HG03280 (cell line): ENCODE measurements around the gene NR1D1.

Experiments
- ATAC-seq: cut with Tn5 transposase; IDR thresholded peaks from one replicate; pipeline ENCODE4 v1.9.1; 2021; ENCODE audit warnings: mild to moderate bottlenecking, moderate library complexity; ENCODE audit not compliant: unreplicated experiment

The NR1D1 gene

DNA sequence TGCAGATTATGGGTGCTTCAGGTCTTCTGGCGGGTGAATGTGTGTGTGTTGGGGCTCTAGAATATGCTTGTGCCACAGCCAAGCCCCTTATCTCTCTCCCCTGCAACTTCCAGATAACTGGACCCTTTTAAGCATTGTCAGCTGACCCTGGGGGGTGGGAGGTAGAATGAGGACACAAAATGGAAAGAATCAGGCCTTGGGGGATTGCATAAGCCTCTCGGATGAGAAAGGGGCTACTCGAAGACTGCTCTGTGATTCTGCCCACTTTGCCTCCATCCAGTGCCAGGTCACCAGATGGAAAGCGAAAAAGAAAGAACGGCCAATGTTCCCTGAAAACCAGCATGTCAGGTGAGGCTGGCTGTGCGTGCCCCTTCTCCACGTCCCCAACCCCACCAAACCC is 23.8 kb downstream of the NR1D1 start:
- no peak for ATAC-seq

DNA sequence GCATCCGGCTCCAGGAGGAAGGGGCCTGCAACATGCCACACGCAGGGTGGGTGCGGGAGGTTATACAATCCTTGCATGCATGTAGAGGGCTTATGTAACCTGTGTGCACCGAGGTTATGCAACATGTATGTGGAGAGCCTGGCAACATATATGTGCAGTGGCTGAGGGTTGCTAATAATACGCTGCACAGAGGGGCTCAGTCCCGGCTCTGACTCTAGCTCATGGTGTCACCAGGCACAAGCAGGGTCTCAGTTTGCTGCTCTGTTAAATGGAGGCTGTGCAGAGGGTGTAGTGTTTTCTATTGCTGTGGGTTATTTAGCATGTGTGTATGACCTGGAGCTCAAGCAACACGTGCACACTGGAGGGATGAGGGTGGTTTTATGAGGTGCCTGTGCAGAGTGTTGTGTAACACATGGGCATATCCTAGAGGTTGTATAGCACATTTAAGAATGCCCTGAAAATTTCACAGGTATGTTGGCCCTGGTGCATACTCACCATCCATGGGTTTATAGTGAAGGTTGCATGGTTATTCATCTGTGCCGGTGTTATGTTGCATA is 24.4 kb downstream of the NR1D1 start:
- ATAC-seq, result no peak

DNA sequence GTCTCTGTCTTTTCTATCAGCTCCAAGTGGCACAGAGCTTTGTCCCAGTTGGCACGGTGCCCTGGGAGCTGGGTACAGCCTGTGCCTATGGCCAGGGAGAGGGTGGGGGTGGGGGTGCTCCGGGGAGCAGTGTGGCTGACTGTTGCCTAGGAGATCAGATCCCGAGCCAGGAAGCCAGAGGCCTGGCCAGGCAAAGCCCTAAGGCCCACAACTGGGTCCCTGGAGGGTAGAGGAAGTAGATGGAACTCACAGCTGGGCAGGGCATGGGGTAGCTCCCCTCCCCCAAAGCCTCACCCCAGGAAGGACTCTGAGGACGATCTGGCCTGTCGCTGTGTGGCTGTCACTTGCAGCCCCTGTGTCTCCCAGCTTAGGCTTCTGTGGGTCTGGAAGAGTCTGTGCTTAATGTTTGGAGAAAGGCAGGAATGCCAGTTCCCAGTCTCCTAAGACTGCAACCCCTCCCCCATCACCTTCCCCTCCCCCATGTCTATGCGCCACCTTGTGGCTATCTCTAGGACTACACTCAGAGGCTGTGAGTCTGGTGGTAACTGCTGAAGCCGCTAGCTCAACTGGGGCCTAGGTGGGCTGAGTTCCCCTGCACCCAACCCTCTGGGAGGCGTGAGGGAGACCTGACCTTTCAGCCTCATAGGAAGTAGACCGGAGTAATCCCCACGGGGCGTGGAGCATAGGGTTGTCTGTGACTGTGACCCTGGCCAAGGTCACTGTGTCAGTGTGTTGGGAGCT is 25.0 kb downstream of the NR1D1 start:
- ATAC-seq, result peak; percentile 63

DNA sequence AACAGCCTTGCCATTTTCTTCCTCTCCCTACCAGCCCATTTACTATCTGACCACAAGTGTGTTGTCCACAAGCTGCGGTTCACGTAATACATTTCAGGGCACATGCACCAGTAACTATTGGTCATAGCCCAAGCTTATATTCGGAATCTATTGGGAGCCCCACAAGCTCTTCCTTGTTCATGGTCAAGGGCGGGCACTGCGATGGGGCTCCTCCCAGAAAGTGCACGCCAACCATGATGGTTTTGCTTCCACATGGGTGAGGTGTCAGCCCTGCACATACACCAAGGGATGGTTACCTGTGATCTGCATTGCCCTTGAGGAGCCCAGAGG is 25.6 kb downstream of the NR1D1 start:
- ATAC-seq, result no peak

DNA sequence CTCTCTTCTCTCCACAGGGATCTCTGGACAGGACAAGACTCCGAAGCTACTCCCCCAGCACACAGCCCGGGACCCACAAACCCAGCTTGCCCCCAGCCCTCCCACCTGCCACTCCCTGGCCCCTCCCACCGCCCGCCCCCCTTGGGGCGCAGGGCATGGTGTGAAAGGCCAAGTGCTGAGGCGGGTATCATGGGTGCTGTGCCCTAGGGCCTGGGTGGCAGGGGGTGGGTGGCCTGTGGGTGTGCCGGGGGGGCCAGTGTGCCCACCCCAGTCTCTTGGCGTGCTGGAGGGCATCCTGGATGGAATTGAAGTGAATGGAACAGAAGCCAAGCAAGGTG is 26.2 kb downstream of the NR1D1 start:
- ATAC-seq, result no peak

DNA sequence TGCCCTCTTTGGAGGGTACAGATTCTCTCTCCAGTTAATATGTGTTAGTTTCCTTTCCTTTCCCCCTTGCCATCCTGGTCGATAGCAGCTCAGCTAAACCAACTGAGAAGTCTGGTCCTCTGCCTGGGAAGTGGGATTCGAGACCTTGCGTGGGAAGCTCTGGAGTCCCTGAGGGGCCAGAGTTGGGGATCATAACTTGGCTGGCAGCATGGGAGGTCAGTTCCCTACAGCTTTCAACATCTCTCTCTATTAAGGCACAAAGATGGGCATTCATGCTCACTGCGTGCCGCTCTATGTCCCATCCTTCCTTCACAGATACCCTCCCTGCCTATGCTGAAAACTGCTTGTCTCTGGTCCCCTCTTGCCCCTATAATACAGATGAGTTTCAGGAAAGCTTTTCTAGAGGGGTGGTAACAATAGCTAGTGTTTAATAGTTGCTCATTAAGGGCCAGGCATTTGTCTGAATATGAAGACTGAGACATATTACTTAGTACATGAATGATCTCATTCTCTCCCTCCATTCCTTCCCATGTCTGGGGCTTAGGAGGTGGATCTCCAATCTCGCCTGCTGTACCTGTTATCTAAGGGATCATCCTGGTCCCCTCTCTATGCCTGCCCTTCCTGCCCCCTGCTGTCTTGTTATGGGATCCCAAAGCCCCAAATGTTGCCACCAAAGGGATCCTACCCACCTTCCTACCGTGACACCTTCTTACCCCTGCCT is 26.8 kb downstream of the NR1D1 start:
- ATAC-seq, result no peak

DNA sequence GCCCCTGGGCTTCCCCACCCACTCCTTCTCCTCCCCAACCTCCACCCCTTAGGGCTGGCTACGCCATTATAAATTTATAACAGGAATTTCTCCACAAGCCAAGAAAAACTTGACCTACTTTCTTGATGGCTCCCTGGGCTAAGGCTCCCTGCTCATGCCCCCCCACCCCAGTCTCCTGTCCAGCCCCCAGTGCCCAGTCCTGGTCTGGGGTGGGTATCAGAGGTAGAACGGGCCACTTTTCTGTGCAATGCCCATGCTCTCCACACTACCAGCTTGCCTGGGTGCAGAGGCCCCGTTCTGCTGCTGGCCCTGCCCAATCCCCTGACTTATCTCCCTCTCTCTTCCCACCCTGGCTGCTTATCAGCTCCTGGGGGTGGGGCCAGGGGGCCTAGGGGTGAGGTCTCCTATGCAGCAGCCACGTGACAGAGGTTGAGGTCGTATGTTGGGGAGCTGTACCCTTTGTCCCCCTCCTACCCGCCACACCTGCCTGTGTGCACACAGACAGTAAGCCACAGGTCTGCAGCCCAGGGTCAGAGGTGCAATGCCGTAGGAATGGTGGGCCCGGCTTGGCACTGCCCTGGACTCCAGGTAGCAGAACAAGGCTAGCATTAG is 27.5 kb downstream of the NR1D1 start:
- ATAC-seq, result no peak

DNA sequence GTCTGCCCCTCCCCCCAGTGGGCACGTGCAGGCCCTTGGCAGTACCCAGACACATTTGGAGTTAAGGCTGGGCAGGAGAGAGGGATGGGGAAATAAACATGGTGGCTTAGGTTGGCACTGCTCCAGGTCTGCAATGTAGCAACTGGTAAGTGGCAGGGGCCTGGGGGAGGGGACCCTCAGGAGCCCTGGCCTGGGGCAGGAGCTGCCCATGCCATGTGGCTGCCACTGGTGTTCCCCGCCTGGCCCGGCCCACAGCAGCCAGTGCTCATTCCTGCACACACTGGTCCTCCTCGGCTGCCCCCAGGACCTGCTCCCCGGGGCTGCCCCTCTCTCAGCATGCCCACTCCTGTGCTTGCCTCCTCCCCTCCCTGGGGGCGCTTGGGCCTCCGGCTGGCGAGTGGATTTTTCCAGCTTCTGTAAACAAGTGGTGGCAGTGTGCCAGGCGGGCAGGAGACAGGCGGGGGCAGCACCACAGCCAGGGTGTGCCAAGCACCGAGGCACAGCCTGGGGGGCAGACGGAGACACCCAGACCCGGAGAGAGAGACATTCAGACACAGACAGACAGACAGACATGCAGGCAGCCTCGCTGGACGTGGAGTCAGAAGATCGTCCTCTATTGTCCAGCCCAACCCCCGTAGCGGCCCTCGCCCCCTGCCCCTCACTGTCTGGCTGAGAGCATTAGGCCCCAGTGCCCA is 28.2 kb downstream of the NR1D1 start:
- ATAC-seq, result no peak

DNA sequence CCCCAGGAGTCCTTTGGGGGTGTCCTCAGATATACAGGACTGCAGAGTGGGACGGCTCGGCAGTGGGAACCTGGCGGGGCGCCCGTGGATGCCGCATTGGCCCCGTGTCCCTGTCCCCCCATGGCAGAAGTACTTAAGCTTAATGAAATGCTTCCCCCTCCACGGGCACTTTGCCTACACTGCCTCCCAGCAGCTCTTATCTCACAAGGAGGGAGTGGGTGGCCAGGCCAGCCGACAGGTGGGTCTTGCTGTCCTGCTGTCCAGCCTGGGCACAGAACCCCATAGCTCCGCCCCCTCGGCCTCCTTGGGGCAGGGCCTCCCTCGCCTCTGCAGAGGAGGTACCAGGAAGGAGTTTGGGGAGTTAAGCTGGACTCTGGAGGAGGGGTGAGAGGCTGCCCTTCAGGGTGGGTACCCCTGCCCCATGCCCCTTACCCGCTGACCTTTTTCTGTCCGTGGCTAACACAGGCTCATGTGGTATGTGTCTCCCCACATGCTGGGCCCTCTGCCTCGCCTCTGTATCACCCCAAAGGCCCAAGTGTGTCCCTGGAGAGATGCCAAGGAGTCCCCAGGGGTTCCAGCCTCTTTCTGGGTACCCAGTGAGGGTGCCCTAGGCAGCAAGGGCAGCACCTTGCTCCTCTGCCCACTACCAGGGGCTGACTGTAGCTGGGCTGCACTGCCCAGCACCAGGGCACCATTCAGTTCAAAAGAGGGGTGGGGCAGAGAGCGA is 28.9 kb downstream of the NR1D1 start:
- no peak for ATAC-seq

DNA sequence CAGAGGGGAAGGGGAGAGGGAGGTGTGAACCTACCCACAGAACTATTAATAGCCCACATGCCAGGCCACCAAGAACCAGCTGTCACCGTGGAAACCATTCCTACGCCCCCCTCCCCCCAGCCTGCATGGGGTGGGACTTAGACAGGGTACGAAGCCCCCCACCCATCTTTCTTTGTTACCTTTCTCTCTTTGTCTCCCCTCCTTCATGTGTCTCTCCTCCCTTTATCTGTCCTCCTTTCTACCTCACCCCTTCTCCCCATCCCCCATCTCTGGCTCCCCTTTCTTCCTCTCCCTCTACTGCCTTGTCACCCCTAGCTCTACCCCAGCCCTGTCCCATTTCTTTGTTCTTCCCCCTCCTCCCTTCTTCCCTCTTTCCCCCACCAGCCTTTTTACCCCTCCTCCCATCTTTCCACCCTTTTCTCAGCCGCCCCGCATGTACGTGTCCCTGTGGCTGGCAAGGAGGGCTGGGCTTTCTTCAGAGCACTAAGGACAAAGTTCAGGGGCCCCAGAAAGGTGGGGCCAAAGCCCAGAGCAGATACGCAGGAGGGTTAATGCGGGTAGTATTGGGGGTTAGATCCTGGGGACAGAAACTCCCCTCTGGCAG is 29.6 kb downstream of the NR1D1 start:
- ATAC-seq, result no peak

DNA sequence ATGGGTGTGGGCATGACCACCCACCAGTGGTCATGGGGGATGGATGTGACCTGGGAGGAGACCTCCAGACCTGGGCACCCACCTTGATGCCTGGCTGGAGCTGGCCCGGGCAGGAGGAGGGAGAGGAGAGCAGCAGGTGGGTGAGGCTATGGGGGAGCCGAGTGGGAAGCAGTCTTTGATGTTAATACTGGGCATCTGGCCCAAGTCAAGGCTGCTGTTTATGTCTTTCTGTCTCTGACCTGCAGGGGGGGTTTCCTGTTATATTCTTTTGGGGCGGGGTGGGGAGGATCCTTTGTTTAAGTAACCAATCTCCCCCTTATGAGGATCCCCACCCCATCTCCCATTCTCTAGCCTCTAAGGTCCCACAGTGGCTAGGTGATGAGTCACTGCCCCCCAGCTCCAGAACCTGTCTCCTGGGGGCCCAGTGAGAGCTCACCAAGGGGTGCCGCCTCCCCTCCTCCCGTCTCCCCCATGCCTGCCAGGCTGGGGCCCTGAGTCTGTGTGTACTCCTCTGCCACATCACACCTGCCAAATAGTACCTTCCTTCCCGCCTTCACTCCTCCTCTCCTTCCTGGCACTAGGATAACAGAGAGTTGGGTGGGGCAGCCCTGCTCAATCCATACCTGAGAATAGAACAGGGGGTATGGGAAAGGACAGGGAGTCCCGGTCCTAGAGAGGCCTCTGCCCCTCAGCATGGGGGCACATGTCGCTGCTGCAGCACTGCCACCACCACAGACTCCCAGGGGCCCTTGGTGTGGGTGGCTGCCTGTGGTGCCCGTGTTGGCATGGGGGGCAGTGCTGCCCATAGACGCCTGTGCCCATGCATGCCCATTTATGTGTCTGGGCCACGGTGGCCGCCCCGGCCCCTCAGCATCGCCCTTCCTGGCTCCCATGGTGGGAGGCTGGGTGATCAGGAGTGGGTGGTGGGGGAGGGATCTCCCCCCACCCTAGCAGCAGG is 30.4 kb downstream of the NR1D1 start:
- no peak for ATAC-seq

DNA sequence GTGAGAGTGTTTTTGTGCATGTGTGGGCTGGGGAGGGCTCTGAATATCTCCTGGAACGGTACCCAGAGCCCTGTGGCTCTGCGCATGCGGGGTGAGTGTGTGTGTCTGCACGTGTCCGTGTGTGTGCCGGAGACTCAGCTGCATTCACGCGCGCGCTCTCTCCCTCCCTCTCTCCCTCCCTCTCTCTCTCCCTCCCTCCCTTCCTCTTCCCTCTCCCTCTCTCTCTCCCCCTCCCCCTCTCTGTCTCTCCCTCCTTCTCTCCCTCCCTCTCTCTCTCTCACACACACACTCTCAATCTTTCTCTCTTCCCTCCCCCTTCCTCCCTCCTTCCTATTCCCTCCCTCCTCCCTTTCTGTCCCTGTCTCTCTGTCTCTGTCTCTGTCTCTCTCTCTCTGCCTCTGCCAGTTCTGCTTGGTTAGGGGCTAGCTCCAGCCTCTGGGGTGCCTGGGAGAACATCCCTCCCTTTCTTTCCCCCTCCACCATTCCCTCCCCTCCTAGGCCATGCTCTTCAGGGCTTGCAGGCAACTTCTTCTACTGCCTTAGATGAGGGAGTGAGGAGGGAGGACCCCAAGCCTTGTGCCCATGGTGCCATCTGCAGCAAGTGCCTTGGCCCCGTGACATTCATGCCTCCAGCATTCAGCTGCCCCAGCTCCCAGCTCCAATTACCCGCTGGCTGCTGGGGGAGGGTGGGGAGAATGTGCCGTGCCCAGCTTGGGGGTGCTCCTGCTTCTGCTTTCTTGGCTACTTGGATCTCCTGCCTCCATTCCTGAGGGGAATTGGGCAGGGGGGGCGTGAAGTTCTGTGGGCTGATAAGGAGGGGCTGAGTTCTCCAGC is 31.3 kb downstream of the NR1D1 start:
- peak; percentile 48 for ATAC-seq

DNA sequence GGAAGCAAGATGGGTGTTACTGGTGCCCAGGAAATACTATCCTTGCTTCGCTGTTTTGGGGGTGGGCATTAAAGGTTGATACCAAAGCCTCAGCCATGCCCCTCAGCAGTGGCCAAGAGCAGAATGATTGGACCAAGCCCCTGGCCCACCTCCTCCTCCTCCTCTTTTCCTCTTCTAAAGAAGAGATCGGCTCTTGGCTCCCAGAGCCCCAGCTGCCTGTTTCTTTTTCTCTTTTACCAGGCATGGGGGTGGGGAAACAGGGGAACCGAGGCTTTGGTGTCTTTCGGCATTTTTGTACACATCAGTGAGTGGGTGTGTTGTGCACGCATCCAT is 31.8 kb downstream of the NR1D1 start:
- ATAC-seq, result no peak

DNA sequence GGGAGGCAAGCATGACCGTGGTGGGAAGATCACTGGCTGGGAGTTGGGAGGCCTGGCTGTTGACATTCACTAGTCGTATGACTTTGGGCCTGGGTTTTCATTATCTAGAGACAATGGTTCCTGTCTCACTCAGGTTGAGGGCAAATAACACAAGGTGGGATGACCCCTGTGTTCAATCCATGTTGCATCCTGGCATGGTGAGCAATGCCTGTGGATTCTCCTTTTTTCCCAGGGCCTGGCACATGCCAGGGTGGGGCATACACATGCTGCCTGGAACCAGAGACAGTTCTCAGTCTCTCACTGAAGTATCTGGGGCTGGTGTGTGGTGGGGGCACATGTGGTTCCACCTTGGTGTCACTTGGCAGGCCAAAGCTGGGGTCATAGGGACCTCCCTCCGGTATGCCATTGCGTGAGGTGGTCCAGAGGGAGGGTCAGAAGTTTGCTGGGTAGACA is 32.2 kb downstream of the NR1D1 start:
- ATAC-seq, result no peak

DNA sequence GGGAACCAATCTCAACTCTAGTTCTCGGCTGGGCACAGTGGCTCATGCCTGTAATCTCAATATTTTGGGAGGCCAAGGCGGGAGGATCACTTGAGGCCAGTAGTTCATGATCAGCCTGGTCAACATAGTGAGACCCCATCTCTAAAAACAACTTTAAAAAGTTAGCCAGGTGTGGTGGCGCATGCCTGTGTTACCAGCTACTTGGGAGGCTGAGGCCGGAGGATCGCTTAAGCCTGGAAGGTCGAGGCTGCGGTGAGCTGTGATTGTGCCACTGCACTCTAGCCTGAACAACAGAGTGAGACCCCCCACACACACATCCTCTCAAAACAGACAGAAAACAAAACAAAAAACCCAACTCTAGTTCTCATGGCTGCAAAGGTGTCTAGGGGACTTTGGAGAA is 32.7 kb downstream of the NR1D1 start:
- ATAC-seq, result no peak

DNA sequence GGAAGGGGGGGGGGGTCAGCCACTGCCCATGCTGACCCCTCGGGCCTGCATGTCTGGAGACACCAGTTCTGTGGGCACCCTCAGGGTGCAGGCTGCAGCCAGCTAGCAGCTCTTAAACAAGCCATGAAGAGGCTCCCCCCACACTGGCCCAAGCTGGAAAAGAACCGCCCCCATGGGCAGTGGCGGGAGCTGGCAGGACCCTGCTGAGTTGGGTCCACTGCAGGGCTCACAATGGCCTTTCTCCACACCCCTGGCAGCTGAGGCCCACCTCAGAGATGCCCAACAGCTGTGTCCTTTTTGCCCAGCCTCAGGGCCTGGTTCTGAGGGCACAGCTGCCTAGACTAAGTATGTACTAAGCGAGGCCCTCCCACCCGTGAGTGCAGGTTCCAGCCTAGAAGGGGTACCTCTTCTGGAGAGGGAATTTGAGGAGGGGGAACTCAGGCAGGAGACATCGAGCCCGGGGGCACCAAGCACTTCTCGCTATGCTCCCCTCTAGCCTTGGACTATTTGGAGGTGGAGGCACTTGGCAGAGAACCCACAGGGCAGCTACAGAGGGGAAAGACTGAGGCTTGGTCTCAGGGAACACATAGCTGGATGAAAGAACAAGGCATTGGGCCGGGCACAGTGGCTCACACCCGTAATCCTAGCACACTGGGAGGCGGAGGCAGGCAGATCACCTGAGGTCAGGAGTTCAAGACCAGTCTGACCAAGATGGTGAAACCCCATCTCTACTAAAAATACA is 34.4 kb downstream of the NR1D1 start:
- ATAC-seq, result no peak

DNA sequence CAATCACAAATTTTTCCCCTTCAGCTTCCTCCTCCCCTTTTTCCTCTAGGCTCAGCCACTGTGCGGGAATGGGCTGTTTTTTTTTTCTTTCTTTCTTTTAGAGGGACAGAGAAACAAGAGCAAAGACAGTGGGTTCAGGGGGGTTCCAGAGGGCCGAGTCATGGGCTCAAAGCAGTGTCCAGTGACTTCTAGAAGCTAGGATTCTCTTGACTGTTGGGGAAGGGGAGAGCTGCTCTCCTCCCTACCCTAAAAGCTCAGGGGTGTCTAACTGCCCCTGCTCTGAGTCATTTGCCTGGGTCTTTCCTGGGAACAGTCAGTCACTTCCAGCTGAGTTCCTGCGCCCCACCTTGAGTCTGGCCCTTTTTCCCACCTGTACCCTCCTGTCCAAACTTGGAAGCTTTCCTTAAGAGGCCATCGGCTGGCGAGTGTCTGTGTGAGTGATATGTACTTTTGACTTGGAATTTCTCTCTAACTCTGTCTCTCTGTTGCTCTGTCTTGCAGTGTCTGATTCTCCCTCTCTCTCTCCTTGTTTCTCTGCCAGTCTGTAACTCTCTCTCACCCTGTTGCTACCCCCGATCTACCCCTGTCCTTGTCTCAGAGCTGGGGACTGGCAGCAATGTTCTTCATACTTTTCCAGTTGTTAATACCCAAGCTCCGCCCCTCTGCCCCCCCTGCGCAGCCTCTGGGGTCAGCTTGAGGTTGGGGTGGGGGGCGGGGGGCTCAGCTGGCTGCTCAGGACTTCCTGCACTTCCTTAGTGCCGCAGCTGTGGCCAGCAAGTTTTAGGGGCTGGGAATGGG is 35.2 kb downstream of the NR1D1 start:
- ATAC-seq, result no peak
